MV-4-11 (cell line): Measurements from ENCODE around the gene NOS3.

ENCODE experiments used
- DNase-seq: peaks from one replicate; lab custom pipeline; 2025; lab: John Stamatoyannopoulos, UW

The NOS3 gene

GRCh38 chr7:150979713-150980390 lies 11.0 kb upstream of the NOS3 start:
- no peak for DNase-seq

DNA sequence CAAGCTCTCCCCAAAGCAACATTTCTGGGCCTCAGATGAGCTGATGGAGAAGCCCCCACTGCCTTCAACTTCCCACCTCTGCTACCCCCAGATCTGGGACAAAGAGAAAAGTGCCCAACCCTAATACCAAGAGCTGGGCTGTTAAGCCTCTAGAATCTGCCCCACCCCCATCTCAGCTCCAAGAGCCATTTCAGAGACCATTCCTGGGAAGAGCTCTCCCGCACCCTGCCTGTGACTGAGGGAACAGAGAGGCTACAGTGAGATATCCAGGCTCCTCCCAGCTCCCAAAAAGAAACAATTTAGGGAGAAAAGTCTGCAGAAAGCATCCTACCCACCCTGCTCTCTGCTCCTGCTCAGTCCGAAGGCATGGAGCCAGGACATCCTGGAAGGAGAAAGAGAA lies 10.2 kb upstream of the NOS3 start:
- DNase-seq: no peak

DNA sequence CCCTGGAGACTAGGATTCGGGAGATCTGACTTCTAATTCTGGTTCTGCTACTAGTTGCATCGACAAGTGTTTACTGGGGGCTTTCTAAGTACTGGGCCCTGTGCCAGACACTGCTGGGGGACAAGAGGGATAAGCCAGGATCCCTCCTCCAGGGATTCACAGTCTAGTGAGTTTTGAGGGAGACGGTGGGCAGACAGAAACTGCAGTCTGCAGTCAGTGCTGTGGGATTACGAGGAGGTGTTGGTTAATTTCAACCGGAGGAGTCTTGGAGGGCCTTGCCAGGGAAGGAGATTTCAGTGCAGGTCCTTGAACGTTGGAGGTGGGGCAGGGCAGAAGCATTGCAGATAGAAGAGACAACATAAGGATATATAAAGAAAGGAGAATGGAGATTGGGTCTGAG lies 9.2 kb upstream of the NOS3 start:
- no peak for DNase-seq

- no peak for DNase-seq
Measured at GRCh38 chr7:150982351-150982750, 8.5 kb upstream of the NOS3 start.

- DNase-seq: no peak
Measured at GRCh38 chr7:150983893-150984368, 6.9 kb upstream of the NOS3 start.

GRCh38 chr7:150986099-150986512 lies 4.7 kb upstream of the NOS3 start:
- DNase-seq: peak; percentile 62

DNA sequence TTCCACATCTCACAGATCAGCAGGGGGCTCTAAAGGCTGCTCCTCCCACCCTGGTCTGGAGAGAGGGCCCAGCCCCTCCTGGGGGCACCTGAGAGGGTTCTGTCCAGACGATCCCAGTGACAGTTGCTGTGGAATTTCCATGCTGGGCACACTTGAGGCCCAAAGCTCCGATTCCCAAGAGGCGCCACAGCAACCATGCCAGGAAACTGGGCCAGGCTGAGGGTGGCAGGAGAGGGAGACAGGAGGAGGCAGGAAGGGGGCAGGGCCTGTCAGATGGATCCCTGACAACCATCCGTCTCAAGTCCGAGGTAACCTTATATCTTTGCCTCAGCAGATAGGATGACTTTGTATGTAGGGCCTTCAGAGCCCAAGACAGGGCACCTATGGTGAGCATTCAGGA lies 4.3 kb upstream of the NOS3 start:
- DNase-seq: no peak

GRCh38 chr7:150988230-150989226 lies 2.3 kb upstream of the NOS3 start:
- DNase-seq: peak; percentile 12

GRCh38 chr7:150989456-150989855 lies 1.4 kb upstream of the NOS3 start:
- DNase-seq: no peak

DNA sequence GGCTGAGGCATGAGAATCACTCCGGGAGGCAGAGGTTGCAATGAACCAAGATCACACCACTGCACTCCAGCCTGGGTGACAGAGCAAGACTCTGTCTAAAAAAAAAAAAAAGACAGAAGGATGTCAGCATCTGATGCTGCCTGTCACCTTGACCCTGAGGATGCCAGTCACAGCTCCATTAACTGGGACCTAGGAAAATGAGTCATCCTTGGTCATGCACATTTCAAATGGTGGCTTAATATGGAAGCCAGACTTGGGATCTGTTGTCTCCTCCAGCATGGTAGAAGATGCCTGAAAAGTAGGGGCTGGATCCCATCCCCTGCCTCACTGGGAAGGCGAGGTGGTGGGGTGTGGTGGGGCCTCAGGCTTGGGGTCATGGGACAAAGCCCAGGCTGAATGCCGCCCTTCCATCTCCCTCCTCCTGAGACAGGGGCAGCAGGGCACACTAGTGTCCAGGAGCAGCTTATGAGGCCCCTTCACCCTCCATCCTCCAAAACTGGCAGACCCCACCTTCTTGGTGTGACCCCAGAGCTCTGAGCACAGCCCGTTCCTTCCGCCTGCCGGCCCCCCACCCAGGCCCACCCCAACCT lies 1.3 kb downstream of the NOS3 start:
- no peak for DNase-seq

GRCh38 chr7:150992833-150993302 lies 2.1 kb downstream of the NOS3 start:
- no peak for DNase-seq

DNA sequence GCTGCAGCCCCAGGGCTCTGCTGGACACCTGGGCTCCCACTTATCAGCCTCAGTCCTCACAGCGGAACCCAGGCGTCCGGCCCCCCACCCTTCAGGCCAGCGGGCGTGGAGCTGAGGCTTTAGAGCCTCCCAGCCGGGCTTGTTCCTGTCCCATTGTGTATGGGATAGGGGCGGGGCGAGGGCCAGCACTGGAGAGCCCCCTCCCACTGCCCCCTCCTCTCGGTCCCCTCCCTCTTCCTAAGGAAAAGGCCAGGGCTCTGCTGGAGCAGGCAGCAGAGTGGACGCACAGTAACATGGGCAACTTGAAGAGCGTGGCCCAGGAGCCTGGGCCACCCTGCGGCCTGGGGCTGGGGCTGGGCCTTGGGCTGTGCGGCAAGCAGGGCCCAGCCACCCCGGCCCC lies 2.7 kb downstream of the NOS3 start:
- no peak for DNase-seq

DNA sequence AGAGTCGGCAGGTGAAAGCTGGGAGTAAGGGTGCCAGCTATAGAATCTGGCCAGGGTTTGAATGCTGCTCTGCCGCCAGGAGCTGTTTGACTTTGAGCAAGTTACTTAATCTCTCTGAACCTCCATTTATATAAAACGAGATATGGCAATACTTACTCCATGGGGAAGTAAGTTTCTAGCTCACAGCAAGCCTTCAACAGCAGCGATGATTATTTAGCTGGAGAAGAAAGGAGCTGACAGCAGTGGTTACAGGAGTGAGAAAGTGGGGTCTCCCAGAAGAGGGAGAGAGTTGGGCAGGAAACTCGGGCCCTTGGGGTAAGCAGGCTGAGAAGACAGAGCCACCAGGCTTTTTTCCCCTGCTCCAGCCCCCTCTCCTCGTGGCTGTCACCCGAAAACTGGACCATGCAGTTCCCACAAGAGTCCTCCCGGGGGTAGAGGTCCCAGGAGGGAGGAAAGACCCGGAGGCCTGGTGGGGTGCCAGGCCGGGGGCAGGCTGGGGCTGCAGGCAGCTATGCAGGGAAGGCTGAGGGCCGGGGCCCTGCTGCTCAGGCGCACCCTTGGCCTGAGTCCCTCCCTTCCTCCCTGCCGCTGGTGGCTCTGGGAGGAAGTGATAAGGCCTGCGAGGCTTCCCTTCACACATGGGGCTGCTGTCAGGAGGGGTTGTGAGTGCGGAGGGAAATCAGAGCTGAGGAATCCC lies 3.5 kb downstream of the NOS3 start:
- DNase-seq: peak; percentile 41

GRCh38 chr7:150994838-150995510 lies 4.2 kb downstream of the NOS3 start:
- no peak for DNase-seq

- DNase-seq: no peak
Measured at GRCh38 chr7:150996376-150997074, 5.7 kb downstream of the NOS3 start.

DNA sequence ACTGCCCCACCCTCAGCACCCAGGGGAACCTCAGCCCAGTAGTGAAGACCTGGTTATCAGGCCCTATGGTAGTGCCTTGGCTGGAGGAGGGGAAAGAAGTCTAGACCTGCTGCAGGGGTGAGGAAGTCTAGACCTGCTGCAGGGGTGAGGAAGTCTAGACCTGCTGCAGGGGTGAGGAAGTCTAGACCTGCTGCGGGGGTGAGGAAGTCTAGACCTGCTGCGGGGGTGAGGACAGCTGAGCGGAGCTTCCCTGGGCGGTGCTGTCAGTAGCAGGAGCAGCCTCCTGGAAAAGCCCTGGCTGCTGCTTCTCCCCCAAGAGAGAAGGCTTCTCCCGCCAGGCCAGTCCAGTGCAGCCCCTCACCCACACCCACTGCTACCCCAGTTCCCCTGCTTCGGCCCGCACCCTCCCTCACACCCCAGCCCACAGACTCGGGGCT lies 6.3 kb downstream of the NOS3 start:
- DNase-seq: no peak

GRCh38 chr7:150997817-150998216 lies 7.0 kb downstream of the NOS3 start:
- no peak for DNase-seq

- DNase-seq: no peak
Measured at GRCh38 chr7:150998341-150998740, 7.5 kb downstream of the NOS3 start.

DNA sequence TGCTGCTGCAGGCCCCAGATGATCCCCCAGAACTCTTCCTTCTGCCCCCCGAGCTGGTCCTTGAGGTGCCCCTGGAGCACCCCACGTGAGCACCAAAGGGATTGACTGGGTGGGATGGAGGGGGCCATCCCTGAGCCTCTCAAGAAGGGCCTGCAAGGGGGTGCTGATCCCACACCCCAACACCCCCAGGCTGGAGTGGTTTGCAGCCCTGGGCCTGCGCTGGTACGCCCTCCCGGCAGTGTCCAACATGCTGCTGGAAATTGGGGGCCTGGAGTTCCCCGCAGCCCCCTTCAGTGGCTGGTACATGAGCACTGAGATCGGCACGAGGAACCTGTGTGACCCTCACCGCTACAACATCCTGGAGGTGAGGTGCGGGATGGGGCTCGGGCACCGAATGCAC lies 8.2 kb downstream of the NOS3 start:
- DNase-seq: no peak

DNA sequence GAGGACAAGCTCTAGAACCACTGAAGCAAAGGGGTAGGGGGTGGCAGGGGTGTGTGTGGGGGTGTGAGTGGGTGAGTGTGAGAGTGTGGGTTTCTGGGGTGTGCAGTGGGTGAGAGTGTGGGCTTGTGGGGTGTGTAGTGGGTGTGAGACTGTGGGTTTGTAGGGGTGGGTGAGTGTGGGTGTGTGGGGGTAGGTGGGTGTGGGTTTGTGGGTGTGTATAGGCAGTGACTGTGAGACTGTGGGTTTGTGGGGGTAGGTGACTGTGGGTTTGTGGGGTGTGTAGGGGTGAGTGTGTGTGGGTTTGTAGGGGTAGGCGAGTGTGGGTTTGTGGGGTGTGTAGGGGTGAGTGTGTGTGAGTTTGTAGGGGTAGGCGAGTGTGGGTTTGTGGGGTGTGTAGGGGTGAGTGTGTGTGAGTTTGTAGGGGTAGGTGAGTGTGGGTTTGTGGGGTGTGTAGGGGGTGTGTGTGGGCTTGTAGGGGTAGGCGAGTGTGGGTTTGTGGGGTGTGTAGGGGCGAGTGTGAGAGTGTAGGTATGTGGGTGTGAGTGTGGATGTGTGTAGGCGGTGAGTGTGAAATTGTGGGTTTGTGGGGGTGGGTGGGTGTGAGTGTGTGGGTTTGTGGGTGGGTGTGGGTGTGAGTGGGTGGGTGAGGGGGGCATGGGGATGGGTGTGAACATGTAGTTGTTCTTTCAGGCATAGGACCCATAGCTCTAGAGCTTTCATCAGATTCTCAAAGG lies 8.8 kb downstream of the NOS3 start:
- DNase-seq: no peak
